Measurements from ENCODE around the gene ERP27. TPM values are rescaled to one million over a fixed set of nuclear protein-coding genes. Genes with fewer than 3 reads are reported as not detected.

The ERP27 gene
- total RNA-seq, 1 donor from 2014 or later, result 0.13 TPM

- no peaks in the 10 kb centered on the region for H3K36me3 ChIP-seq (ENCODE audit: control insufficient read depth, insufficient read depth, low read length)
- H3K27me3 ChIP-seq (ENCODE audit: control insufficient read depth, insufficient read depth, low read length), result no peaks in the 10 kb centered on the region
- no peak for DNase-seq (ENCODE audit: low read depth)
- no peak for TF ChIP-seq CTCF (IDR thresholded peaks at IDR 0.05; ENCODE audit: insufficient read depth, low read length, poor library complexity, severe bottlenecking)
- H3K4me3 ChIP-seq (ENCODE audit: low read depth, low read length), result no peak overlapping the region
Observed at GRCh38 chr12:14950982-14951746, 12.8 kb upstream of the ERP27 start.

DNA sequence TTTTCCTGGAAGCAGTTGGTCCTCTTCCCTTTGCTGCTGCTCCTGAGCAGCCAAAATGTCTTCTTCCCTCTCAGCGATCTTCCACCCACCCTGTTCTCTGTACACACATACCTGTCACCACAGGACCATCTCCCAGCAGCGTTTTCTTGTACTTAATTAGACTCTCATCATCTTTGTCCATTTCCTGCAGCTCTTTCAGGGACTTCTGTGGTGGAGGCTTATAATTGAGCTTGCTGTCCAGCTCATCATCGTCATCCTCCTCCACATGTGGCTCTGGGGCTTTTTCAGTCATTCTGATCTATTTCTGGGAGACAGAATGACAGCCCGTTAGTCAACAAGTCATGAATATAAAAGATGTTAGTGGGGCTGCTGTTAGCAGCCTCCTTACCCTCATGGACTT, 12.1 kb upstream of the ERP27 start:
- Histone ChIP-seq H3K4me3 (ENCODE audit: low read depth, low read length) (no peak overlapping the region), H3K36me3 (ENCODE audit: control insufficient read depth, insufficient read depth, low read length) (no peaks in the 10 kb centered on the region), H3K27me3 (ENCODE audit: control insufficient read depth, insufficient read depth, low read length) (no peaks in the 10 kb centered on the region)
- DNase-seq (ENCODE audit: low read depth), result no peak
- no peak for TF ChIP-seq CTCF (IDR thresholded peaks at IDR 0.05; ENCODE audit: insufficient read depth, low read length, poor library complexity, severe bottlenecking)

DNA sequence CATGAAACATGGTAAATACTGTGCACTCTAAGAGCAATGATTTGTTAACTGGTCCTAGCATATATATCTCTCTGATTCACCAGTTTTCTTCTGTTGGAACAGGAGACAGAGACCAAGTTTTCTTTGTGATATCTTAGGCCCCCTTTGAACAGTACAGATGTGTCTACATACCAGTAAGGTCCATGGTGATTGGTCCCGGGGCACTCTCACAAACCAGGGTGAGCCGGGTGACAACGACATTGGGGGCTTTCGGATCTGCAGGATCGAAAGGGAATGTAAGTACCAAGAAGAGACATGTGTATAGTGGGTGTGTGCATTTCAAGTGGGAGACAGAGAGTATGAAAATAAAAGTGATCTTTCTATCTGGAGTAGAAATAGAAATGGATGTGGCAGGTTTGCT, 11.3 kb upstream of the ERP27 start:
- Histone ChIP-seq H3K36me3 (ENCODE audit: control insufficient read depth, insufficient read depth, low read length) (no peaks in the 10 kb centered on the region), H3K27me3 (ENCODE audit: control insufficient read depth, insufficient read depth, low read length) (no peaks in the 10 kb centered on the region), H3K4me3 (ENCODE audit: low read depth, low read length) (no peak overlapping the region)
- TF ChIP-seq CTCF (IDR thresholded peaks at IDR 0.05; ENCODE audit: insufficient read depth, low read length, poor library complexity, severe bottlenecking), result no peak
- no peak for DNase-seq (ENCODE audit: low read depth)

DNA sequence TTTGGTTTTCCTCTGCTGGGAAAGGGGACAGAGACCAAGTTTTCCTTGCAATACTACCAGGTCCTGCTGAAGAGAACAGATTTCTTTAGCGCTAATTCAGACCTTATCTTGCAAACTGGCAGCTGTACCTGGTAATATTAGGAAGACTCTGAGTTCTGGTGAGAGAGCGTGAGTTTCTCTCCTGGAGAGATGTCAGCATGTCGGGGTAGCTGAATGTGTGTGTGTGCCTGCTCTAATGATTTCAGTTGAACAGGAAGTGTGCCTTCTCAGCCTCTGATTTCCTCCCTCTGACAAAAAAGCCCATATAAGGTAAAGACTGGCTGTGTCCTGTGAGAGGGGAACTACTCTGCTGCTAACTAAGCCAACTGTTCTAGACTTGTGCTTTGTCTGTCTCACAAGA, 10.3 kb upstream of the ERP27 start:
- H3K4me3 ChIP-seq (ENCODE audit: low read depth, low read length), result no peak overlapping the region
- H3K36me3 ChIP-seq (ENCODE audit: control insufficient read depth, insufficient read depth, low read length), result no peaks in the 10 kb centered on the region
- peak; percentile 90 for DNase-seq (ENCODE audit: low read depth)
- H3K27me3 ChIP-seq (ENCODE audit: control insufficient read depth, insufficient read depth, low read length), result no peaks in the 10 kb centered on the region
- TF ChIP-seq CTCF (IDR thresholded peaks at IDR 0.05; ENCODE audit: insufficient read depth, low read length, poor library complexity, severe bottlenecking), result no peak

DNA sequence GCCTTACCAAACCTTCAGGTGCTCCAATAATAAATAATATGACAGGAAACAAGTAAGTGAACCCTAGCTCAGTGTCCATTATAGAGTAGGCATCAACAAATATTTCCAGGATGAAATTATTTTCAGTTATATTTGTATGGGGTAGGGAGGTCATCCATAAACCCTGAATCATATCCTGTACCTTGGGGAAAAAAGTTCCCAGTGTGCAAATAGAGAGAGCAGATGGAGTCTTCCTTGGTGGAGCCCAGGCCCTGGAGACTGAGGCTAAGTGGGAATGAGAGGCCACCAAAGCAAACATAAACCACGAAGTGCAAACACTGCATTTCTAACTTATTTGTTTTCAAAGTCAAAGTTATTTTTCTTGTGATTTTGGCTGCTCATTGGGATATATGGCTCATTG, 8.5 kb upstream of the ERP27 start:
- Histone ChIP-seq H3K4me3 (ENCODE audit: low read depth, low read length) (no peak overlapping the region), H3K27me3 (ENCODE audit: control insufficient read depth, insufficient read depth, low read length) (no peaks in the 10 kb centered on the region), H3K36me3 (ENCODE audit: control insufficient read depth, insufficient read depth, low read length) (no peaks in the 10 kb centered on the region)
- no peak for TF ChIP-seq CTCF (IDR thresholded peaks at IDR 0.05; ENCODE audit: insufficient read depth, low read length, poor library complexity, severe bottlenecking)
- no peak for DNase-seq (ENCODE audit: low read depth)

- DNase-seq (ENCODE audit: low read depth), result no peak
- no peak overlapping the region for H3K4me3 ChIP-seq (ENCODE audit: low read depth, low read length)
- no peaks in the 10 kb centered on the region for H3K27me3 ChIP-seq (ENCODE audit: control insufficient read depth, insufficient read depth, low read length)
- no peak for TF ChIP-seq CTCF (IDR thresholded peaks at IDR 0.05; ENCODE audit: insufficient read depth, low read length, poor library complexity, severe bottlenecking)
- no peaks in the 10 kb centered on the region for H3K36me3 ChIP-seq (ENCODE audit: control insufficient read depth, insufficient read depth, low read length)
Observed at GRCh38 chr12:14946162-14946561, 7.8 kb upstream of the ERP27 start.
